C4-2B (cell line): ENCODE measurements around the gene DYNLT4.
"Not testable (repeated sequence)": the region's sequence is repeated elsewhere in the genome, so short reads cannot be mapped to it uniquely, and the experiment has no call there.

Experiments used
- H3K27ac ChIP-seq: fragments of 450-650 bp; 2 replicates; pipeline ENCODE4 v1.5.1; 2017
- CTCF ChIP-seq: fragments of 450-650 bp; conservative IDR thresholded peaks from 2 replicates; pipeline ENCODE4 v1.5.1; 2017; ENCODE audit warnings: mild to moderate bottlenecking
- ZFX ChIP-seq: fragments of 450-650 bp; IDR thresholded peaks from 2 replicates; pipeline ENCODE4 v1.6.1; 2017

Gene DYNLT4

GRCh38 chr1:44847845-44848244 is 40.7 kb upstream of the DYNLT4 start:
- no peak overlapping the region for H3K27ac ChIP-seq
- TF ChIP-seq ZFX (no peak), CTCF (no peak)

DNA sequence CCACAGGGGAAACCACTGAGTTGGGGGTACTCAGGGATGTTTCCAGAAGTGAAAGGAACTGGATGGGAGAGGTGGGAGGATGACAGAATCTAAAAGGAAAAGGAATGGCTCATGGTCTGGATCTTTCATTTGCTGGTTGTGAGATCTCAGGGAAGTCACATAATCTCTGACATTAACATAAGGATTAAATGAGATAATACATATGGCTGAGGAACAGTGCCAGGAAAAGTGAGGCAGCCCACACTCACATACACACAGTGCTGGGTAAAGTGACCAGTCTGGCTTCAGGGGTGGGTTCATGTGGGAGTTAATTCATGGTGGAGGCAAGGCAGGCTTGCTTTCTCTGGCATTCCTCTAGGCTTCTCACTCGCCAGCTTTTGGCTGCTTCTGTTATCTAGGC is 39.8 kb upstream of the DYNLT4 start:
- no peak for TF ChIP-seq ZFX
- no peak for TF ChIP-seq CTCF
- H3K27ac ChIP-seq: no peak overlapping the region

- no peak within 1 kb of the TSS for H3K27ac ChIP-seq
Observed at GRCh38 chr1:44842862-44843655, 35.9 kb upstream of the DYNLT4 start, which contains the start of gene PTCH2. Gene PTCH2 (minus strand): TSS chr1:44843253. CDS start chr1:44842932, 321 bp downstream.

GRCh38 chr1:44842486-44842861 is 35.3 kb upstream of the DYNLT4 start:
- no peak overlapping the region for H3K27ac ChIP-seq
- TF ChIP-seq CTCF (no peak), ZFX (no peak)

More at GRCh38 chr1:44842862-44843655, 35.9 kb upstream of the DYNLT4 start, which contains the start of gene PTCH2:
- TF ChIP-seq ZFX: no peak
- TF ChIP-seq CTCF: no peak

DNA sequence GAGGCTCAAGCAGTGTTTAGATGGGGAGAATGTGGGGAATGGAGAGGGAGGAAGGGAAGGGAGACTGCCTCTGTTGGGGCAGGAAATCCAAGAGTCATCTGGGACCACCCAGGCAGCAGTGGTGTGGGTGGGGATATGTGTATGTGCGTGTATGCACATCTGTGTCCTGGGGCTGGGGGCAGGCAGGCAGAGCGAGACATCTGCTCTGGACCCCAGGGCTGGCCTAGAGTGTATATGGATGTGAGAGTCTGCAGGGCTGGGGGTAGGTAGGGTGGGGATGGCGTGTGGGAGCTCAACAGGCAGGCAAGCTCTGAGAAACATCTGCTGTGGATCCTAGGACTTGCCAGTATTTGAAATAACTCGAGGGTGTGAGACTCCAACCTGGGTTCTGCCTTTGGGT is 32.4 kb upstream of the DYNLT4 start:
- no peak for TF ChIP-seq ZFX
- TF ChIP-seq CTCF: no peak
- no peak overlapping the region for H3K27ac ChIP-seq

GRCh38 chr1:44838294-44838693 is 31.1 kb upstream of the DYNLT4 start:
- H3K27ac ChIP-seq: not testable (repeated sequence)

DNA sequence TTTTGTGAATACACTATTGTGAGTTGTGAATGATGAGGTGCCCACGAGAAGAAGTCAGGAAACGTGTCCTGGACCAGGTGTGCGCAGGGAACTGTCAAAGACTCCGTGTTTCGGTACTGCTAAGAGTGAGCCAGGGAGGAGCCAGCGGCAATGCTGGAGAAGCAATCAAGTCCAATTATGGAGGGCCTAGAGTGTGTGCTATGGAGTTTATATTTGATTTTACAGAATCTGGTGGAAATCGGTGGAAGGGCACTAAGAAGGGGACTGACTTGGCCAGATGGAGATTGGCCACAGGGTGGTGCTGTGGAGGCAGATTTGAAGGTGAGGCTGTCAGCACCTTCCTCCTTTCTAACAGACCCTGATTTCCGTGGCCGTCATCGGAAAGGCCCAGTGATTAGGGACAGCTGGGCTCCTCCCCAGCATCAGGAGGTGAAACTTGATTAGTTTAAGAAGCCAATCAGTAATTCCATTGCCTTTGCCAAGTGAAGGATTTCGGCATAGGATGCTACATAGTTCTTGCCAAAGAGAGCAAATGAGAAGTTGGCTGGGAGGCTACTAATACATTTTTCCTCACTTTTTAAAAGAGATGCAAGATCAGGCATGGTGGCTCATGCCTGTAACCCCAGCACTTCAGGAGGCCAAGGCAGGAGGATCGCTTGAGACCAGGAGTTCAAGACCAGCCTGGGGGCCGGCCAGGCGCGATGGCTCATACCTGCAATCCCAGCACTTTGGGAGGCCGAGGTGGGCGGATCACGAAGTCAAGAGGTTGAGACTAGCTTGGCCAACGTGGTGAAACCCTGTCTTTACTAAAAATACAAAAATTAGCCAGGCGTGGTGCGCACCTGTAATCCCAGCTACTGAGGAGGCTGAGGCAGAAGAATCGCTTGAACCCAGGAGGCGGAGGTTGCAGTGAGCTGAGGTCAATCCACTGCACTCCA is 28.9 kb upstream of the DYNLT4 start:
- TF ChIP-seq ZFX (no peak), CTCF (peak; percentile 94)

More for the DNA sequence above, 28.9 kb upstream of the DYNLT4 start:
- no peak overlapping the region for H3K27ac ChIP-seq
